HG03460 (cell line): ENCODE data around the gene PTRHD1.
A peak's percentile ranks its signal among the peaks of the same experiment; 100 is the strongest.
"Not testable (repeated sequence)": the region's sequence is repeated elsewhere in the genome, so short reads cannot be mapped to it uniquely, and the experiment has no call there.

Source experiments
- ATAC-seq: cut with Tn5 transposase; IDR thresholded peaks from one replicate; pipeline ENCODE4 v1.9.1; 2021; ENCODE audit not compliant: unreplicated experiment

Gene PTRHD1, protein sequence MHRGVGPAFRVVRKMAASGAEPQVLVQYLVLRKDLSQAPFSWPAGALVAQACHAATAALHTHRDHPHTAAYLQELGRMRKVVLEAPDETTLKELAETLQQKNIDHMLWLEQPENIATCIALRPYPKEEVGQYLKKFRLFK

GRCh38 chr2:24792874-24793760, at the start of gene PTRHD1, which contains the start of gene CENPO:
PTRHD1 (minus strand) TSS chr2:24793391; CDS start chr2:24793377, 14 bp downstream.
CENPO (plus strand) TSS chr2:24793425; CDS start chr2:24793920, 495 bp downstream.
- peak; percentile 88 for ATAC-seq

- ATAC-seq = no peak
Observed at GRCh38 chr2:24842081-24843050, 49.2 kb upstream of the PTRHD1 start.

DNA sequence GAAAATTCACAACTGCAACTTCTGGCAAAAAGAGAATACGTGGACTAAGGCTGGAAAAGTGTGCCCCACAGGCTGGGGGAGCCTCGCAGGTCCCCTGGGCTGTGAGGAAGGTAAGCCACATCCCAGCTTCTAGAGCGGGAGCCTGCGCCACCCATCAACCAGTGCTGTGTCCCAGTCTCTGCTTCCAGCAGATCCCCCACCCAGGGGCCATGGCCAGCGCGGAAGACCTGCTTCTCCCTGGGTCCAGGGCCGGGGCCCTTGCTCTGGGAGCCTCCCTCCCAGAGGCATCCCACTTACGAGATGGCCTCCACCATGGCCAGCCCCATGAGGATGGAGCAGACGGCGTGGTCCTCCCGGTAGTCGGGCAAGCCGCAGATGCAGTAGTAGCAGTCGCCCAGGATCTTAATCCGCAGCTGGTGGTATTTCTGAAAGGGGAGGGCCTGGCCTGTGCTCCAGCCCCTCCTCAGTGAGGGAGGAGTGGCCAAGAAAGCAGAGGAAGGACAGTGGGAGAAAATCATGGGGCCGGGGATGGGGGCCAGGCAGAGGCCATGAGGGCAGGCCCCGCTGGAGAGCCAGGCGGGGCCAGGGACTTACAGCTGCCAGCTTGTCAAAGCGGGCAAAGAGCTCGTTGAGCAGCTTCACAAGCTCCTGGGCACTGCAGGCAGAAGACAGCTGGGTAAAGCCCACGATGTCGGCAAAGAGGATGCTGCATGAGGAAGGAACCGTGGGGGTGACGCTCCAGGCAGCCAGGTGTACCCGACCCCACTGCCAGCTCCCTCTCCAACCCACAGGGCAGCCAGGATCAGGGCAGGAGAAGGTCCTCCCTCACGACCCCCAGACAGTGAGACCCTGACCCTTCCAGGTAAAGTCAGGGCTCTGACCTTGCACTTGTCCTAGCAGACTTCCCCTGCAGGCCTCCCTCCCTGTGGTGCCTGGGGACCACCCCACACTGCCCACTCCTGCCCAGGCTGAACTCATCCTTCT, 48.1 kb upstream of the PTRHD1 start:
- ATAC-seq = no peak

GRCh38 chr2:24840164-24840869, 47.1 kb upstream of the PTRHD1 start:
- no peak for ATAC-seq

GRCh38 chr2:24839729-24840128, 46.5 kb upstream of the PTRHD1 start:
- ATAC-seq = no peak

- no peak for ATAC-seq
Observed at GRCh38 chr2:24838541-24838940, 45.4 kb upstream of the PTRHD1 start.

GRCh38 chr2:24837996-24838513, 44.9 kb upstream of the PTRHD1 start:
- no peak for ATAC-seq

GRCh38 chr2:24836706-24837105, 43.5 kb upstream of the PTRHD1 start:
- no peak for ATAC-seq

DNA sequence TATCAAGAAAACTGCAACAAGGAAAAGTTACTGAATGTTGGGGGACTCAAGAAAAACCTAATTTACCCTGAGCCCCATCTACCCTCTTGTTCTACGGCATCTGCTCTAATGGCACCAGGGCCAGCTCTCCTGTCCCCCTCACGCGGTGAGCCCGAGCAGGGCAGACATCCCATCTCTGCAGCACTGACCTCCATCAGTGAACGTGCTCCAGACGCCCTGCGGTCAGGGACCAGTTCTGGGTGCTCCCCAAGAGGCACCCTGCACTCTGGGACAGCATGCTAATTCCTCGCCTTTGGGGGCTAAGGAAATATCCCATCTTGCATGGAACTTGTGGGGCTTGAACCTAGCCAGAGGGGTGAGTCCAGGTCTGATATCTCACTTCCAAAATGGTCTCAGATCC, 43.0 kb upstream of the PTRHD1 start:
- ATAC-seq = no peak

GRCh38 chr2:24835411-24835810, 42.2 kb upstream of the PTRHD1 start:
- not testable (repeated sequence) for ATAC-seq

DNA sequence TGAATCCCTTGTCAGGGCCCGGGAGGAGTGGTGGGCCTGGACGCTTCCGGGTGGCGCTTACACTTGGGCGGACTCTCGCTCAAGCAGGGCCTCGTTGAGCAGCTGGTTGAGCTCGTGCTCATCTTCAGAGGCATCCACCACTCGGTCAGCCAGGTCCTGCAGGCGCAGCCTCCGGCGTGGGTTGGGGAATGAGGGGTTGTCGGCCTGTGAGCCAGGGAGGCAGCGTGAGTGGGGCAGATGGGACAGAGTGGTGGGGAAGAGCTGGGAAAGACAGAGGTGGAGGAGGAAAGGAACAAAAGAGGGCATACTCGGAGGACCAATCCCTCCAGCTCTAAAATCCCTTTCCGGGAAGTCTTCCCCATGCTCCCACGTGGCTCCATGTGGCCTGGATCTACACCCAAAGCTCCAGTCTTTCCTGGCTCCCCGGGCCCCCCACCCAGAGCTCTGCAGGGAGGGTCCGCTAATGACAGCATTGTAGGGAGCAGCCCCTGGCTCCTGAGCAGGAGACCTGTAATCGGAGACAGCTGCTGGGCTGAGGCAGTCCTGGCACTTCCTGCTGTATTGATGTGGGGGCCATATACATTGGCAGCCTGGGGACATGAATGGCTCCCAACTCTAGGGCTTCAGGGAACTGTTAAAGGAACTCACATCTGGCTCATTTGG, 41.7 kb upstream of the PTRHD1 start:
- ATAC-seq = no peak

- ATAC-seq = no peak
Observed at GRCh38 chr2:24833821-24834732, 40.9 kb upstream of the PTRHD1 start.

DNA sequence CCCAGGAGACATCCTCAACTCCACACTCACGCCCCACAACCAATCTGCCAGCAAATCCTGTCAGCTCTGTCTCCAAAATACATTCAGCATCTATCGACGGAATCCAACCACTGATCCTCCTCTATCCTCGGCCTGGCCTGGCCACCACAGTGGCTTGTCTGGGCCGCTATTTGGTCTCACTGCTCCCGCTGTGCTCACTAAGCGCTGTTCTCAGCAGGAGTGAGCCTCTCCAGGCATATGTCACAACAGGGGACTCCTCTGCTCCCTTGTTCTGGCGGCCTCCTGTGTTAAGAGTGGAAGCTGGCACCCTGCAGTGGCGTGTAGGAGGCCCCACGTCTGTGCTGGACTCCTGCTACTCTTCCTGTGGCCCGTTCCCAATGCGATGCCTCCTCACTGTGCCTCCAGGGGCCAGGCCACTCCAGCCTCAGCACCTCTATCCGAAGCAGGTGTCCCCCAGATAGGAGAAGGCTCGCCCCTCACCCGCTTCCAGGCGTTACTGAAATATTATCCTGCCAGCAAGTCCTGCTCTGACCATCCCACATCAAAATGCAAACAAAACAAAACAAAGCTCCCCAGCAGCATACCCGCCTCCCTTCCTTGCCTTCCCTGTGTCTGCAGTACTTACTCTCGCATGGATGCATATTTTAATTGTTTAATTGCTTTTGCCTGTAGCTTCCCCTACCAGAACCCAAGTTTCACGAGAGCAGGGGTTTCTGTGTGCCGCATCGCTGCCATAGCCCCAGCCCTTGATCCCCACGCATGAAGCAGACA, 39.9 kb upstream of the PTRHD1 start:
- ATAC-seq = no peak

- no peak for ATAC-seq
Observed at GRCh38 chr2:24832521-24832920, 39.3 kb upstream of the PTRHD1 start.

- ATAC-seq = no peak
Observed at GRCh38 chr2:24832073-24832461, 38.9 kb upstream of the PTRHD1 start.

DNA sequence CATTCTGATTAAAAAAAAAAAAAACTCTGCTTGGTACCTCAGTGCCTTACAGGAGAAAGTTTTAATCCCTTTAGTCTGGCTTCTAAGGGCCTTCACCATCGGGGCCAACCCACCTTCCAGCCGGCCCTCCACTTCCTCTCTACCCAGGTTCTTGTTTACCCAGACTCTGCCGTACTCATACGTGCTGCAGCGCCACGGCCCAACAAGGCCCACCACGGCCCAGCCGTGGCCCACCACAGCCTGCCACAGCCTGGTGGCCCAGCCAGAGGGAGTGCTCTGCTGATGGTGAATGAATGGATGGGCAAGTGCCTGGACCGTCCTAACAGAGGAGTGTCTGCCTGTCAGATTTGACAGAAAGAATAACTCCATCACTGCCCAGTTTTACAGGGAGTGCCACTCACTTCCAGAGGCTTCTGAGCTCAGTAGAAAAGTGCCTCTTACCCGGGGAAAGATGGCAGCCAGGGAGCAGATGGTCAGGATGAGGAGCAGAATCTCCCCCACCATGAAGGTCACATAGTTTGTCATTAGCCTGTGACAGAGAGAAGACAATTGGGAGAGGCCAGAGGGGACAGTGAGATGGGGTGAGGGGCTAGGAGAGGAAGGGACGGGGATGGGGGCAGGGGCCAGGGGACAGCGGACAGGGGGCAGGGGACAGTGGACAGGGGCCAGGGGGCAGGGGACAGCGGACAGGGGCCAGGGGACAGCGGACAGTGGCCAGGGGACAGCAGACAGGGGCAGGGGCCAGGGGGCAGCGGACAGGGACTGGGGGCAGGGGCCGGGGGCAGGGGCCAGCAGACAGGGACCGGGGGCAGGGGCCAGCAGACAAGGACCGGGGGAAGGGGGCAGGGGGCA, 38.3 kb upstream of the PTRHD1 start:
- no peak for ATAC-seq
